HepG2 (cell line): ENCODE results near the gene C20orf96.

Source experiments
- CEBPZ ChIP-seq: IDR thresholded peaks from 2 replicates; pipeline ENCODE4 v1.6.1; 2012; ENCODE audit warnings: low read length, improper control_type of control experiment
- EZH2 ChIP-seq: conservative IDR thresholded peaks from 2 replicates; pipeline ENCODE4 v1.6.1; 2012; ENCODE audit warnings: mild to moderate bottlenecking, low read depth, low read length, moderate library complexity
- FOXP4 ChIP-seq: sonication (generic); formaldehyde crosslinking; IDR thresholded peaks from 2 replicates; pipeline ENCODE4 v1.4.0; 2020; ENCODE audit warnings: missing genetic modification reagents
- POLR2A ChIP-seq, 2 experiments: IDR thresholded peaks; 2 replicates each; pipeline ENCODE4 v1.6.1; 2011; ENCODE audit warnings: low read depth in 2 of 2, low read length in 2 of 2, mild to moderate bottlenecking in 1 of 2, moderate library complexity in 1 of 2; ENCODE audit not compliant: insufficient read depth in 1 of 2
- POLR2AphosphoS5 ChIP-seq: IDR thresholded peaks from 2 replicates; pipeline ENCODE4 v1.6.1; 2012; ENCODE audit warnings: low read depth, low read length
- SIN3B ChIP-seq: fragments of 150-350 bp; IDR thresholded peaks from 2 replicates; pipeline ENCODE4 v1.6.1; 2014; ENCODE audit warnings: low read length
- TCF12 ChIP-seq, 2 experiments: fragments of 450-650 bp in 1 of 2; sonication (generic) in 1 of 2; formaldehyde crosslinking in 1 of 2; IDR thresholded peaks; 2 replicates each; pipeline versions ENCODE4 v1.6.1 to v1.8.0; 2017 to 2022; ENCODE audit warnings: antibody characterized with exemption in 1 of 2, mild to moderate bottlenecking in 1 of 2, missing genetic modification reagents in 1 of 2, moderate library complexity in 1 of 2
- TEAD2 ChIP-seq: sonication (generic); formaldehyde crosslinking; IDR thresholded peaks from 2 replicates; pipeline ENCODE4 v1.9.0; 2021; ENCODE audit warnings: missing genetic modification reagents
- ZNF124 ChIP-seq: sonication (generic); formaldehyde crosslinking; IDR thresholded peaks from 2 replicates; pipeline ENCODE4 v1.4.0; 2020; ENCODE audit warnings: missing genetic modification reagents
- ZNF704 ChIP-seq: sonication (generic); formaldehyde crosslinking; IDR thresholded peaks from 2 replicates; pipeline ENCODE4 v1.8.1; 2023; ENCODE audit warnings: mild to moderate bottlenecking, inconsistent platforms, moderate library complexity, missing genetic modification reagents, borderline replicate concordance

- TF ChIP-seq ZNF124 (no peak), CEBPZ (no peak), TCF12 (IDR thresholded peaks at IDR 0.05) (no peak), TCF12 (CRISPR knock-in tag; IDR thresholded peaks at IDR 0.05) (no peak), TEAD2 (no peak), SIN3B (no peak), ZNF704 (CRISPR knock-in tag) (no peak), POLR2A (IDR thresholded peaks at IDR 0.05; ENCODE audit: insufficient read depth in 1 of 2, low read depth in 2 of 2, low read length in 2 of 2) (no peak), EZH2 (no peak), FOXP4 (no peak), POLR2AphosphoS5 (no peak)
Measured at GRCh38 chr20:334578-334977, 44.0 kb upstream of the C20orf96 start.
